ENCODE results near the gene RAI14.
"Not testable (repeated sequence)": the region's sequence is repeated elsewhere in the genome, so short reads cannot be mapped to it uniquely, and the experiment has no call there.

Gene RAI14

DNA sequence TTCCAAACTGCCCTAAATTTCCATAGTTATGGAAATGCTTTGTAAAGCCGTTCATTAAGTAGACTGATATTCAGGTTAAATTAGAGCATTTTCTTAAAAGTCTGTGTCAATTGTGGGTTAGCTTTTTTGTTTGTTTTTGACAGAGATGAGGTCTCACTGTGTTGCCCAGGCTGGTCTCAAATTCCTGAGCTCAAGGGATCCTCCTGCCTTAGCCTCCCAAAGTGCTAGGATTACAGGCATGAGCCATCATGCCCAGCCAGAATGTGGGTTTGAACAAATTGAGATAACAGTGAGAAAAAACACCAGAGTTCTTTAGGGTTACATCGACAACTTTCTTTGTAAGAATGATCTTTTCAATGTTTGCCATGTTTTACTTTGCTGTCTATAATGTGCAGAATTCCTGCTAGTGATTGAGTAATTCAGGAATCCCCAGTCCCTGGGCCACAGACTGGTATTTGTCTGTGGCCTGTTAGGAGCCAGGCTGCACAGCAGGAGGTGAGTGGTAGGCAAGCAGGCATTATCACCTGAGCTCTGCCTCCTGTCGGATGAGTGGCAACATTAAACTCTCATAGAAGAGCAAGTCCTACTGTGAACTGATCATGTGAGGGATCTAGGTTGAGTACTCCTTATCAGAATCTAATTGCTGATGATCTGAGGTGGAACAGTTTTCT lies 80.5 kb downstream of the RAI14 start:
- DNase-seq, result no peak

DNA sequence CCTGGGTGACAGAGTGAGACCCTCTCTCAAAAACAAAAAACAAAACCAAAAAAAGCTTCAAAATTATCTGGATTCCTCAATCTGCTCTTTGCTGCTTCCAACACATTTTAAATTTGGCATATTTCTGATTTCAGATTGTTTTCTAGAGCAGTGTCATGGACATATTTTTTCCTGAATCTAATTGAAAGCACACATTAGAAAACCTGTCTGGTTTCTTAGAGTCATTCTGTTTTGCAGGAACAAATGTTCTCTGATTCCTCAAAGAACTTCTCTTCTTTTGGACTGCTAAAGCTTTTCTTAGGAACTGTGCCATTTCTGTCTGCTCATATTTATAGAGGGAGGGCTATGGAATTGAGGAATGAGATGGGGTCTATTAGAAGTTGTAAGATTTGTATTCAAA lies 81.6 kb downstream of the RAI14 start:
- no peak for DNase-seq

DNA sequence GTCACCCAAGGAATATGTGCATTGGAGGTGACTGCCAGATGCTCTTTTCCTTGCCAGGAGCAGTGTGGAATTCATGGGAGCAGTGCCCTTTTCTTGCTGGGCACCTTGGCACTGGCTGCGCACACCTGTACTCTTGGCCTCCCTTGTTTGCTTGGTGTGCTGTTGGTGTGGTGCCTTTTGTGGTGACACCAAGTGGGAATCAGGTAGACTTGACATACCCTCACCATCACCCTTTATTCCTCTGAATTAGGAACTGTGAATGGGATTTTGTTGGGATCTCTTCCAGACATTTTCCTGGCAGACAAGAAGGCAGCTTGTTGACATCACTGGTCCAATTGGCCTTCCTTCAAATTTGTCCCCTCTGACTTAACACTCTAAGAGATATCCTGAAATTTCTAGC lies 82.3 kb downstream of the RAI14 start:
- DNase-seq, result no peak

- no peak for DNase-seq
Measured at GRCh38 chr5:34740389-34740806, 84.3 kb downstream of the RAI14 start.

GRCh38 chr5:34742061-34742460 lies 85.9 kb downstream of the RAI14 start:
- no peak for DNase-seq

DNA sequence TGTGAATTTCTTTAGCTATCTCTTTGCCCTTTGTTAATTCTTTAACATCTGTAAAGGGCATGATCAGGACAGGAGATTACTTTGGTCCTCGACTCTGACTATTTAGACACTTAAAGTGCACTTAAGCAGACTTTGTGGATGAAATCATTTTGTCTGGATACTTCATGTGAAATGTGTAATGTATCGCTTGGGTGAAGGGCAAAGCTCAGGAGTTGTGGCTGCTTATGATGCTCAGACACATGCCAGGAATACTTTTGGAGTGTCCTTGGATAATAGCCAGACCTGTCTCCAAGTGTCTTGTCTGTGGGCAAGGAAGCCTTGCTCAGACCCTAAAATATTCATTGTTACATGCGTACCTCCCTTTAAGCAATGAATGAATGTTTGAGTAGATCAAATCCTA lies 87.8 kb downstream of the RAI14 start:
- no peak for DNase-seq

DNA sequence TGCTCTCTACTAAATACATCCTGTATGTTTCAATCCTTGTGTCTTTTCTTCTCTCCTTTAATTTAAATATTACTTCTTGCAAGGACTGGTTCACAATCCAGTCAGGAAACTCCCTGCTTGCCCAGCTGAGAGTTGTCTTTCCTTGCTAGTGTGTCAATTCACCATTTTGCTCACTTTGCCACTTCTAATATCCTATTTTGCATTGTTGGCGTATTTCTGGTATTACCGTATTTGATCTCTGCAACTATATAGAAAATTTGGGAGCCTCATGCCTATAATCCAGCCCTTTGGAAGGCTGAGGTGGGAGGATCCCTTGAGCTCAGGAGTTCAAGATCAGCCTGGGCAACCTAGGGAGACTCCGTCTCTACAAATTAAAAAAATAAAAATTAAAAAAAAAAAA lies 92.3 kb downstream of the RAI14 start:
- no peak for DNase-seq

DNA sequence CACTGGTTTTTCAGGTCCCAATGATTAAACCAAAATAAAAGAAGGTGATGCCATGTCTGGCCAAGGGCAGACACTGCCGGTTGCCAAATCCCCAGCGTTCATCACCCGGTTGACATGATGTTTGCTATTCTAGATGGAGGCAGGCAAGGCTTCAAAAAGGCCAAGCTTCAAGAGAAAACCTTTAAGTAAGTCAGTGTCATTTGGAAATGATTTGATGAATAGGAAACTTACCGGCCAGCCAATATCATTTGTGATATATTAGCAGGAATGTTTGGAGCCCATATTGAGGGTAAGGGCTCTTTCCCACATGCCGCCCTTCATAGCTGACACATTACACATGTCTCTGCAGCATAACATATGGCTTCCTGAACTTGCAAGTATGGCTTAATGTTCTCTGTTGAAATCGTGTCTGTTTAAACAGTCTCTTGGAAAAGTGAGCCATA lies 93.3 kb downstream of the RAI14 start:
- DNase-seq, result no peak

DNA sequence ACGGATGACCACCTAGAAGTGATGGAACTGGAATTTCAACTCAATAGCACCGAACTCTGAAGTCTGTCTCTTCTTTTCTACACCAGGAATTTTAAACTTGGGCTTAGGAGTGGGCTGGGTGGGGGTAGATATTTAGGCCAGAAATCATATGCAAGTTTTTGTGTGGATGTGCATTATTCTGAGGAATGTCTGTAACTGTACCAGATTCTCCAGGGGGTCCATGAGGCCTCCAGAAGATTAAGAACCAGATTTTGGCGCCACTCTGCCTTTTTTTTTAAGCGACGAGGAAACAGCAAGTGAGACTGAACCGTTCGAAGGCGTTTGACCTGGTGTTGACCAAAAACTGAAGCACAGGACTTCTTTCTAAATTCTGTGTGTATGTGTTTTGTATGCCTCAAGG lies 94.1 kb downstream of the RAI14 start:
- no peak for DNase-seq

- no peak for DNase-seq
Measured at GRCh38 chr5:34751807-34752736, 95.9 kb downstream of the RAI14 start.

GRCh38 chr5:34753236-34753635 lies 97.1 kb downstream of the RAI14 start:
- DNase-seq, result not testable (repeated sequence)

DNA sequence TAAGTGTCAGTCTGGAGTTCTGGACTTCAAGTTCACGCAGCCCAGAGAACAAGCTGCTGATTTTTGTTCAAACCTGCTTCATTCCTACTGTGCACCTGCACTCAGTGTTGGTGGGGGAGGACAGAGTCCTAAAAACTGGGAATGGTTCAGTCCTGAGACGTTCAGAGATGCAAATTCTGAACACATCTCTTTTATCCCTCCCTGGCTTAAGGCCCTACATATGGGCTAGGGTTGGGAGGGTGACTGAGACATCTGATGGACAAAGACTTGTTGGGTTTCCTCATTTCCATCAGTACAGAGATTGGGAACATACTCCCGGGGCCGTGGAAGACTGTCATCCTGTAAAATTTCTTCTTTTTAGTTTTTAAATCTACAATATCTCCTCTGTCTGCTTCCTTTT lies 99.8 kb downstream of the RAI14 start:
- DNase-seq, result no peak

GRCh38 chr5:34756781-34757624 lies 100.9 kb downstream of the RAI14 start:
- no peak for DNase-seq

DNA sequence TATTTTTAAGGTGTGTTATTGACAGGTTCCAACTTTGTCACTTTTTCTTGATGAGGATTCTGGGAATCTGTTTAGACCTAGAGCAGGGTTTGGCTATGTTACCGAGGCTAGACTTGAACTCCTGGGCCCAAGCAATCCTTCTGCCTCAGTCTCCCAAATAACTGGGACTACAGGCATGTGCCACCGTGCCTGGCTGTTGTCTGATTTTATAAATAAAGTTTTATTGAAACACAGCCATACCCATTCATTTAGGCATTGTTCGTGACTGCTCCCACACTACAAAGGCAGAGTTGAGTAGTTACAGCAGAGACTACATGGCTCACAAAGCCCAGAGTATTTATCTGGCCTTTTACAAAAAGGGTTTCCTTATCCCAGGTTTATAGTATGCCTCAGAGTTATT lies 102.4 kb downstream of the RAI14 start:
- no peak for DNase-seq

DNA sequence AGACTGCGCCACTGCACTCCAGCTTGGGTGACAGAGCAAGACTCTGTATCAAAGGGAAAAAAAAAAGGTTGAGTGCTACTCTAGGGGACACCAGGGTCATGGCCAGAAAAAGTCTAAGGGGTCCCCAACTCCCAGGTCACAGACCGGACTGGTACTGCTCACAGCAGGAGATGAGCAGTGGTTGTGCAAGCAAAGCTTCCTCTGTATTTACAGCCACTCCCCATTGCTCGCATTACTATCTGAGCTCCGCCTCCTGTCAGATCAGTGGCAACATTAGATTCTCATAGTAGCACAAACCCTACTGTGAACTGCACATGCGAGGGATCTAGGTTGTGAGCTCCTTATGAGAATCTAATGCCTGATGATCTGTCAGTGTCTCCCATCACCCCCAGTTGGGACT lies 103.1 kb downstream of the RAI14 start:
- DNase-seq, result not testable (repeated sequence)

DNA sequence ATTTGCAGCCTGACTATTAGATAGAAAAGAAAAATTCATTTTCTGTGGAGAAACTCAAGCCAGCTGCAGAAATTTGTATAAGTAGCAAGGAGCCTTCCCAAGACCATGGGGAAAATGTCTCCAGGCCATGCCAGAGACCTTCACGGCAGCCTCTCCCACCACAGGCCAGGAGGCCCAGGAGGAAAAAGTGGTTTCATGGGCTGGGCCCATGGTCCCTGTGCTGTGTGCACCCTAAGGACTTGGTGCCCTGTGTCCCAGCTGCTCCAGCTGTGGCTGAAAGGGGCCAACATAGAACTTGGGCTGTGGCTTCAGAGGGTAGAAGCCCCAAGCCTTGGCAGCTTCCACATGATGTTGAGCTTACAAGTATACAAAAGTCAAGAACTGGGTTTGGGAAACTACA lies 109.5 kb downstream of the RAI14 start:
- no peak for DNase-seq

- no peak for DNase-seq
Measured at GRCh38 chr5:34767180-34767579, 111.1 kb downstream of the RAI14 start.

DNA sequence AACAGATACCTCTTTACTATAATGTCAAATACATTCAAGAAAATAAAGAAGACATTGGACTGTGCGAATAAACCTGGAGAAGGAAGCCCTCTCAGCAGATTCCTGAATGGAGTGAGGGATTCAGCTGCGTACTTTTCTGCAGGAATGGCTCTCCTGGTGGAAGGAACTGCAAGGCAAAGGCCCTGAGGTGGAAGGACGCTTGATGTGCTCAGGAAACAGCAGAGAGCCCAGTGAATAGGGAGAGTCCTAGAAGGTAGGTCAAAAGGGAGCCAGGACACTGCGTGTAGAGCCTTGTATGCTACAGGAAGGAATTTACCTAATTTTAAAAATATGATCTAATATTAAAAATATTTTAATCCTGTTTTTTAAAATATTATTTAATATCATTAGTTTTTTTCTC lies 114.4 kb downstream of the RAI14 start:
- DNase-seq, result no peak

GRCh38 chr5:34771076-34771475 lies 114.9 kb downstream of the RAI14 start:
- DNase-seq, result no peak

DNA sequence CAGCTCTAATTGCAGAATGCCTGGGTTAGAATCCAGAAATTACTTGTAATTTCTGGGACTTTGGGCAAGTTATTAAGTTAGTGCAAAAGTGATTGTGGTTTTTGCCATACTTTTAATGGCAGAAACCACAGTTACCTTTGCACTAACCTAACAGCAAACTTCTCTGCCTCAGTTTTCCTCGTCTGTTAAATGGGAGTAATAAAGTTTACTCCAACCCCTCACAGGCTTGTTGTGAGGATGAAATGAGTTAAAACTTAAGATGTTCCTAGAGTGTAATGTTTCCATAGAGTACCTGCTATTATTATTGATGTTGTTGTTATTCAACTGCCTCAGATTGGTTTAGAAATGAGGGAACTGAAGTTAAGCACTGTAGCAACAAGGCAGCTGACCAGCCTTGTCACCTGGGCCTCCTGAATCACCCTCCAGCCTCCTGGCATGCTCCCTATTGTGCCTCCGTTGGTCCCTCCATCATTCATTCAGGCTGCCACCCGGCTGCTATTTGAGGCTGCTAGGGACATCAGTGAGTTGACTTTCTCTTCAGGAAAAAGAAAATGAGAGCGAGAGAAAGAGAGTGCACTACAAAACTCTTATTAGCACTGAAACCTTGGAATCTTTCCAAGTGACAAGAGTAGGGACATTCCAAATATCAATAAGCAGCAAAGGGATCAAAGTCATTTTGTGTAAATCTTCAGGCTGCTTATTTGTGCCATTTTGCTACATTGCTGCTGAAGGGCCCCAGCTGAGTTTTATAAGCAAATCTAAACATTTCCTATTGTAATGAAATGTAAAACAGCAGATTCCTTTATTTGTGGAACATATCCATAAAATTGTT lies 116.4 kb downstream of the RAI14 start:
- no peak for DNase-seq

GRCh38 chr5:34774139-34774538 lies 118.0 kb downstream of the RAI14 start:
- DNase-seq, result no peak

DNA sequence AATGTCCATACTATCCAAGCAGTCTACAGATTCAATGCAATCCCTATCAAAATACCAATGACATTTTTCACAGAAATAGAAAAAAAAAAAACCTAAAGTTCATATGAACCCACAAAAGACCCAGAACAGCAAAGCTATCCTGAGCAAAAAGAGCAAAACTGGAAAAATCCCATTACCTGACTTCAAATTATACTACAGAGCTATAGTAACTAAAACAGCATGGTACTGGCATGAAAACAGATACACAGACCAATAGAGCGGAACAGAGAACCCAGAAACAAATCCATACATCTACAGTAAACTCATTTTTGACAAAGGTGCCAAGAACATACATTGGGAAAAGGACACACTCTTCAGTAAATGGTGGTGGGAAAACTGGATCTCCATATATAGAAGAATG lies 118.5 kb downstream of the RAI14 start:
- DNase-seq, result not testable (repeated sequence)
